ENCODE results near the gene MAEA. TPM values are rescaled to one million over a fixed set of nuclear protein-coding genes. Genes with fewer than 3 reads are reported as not detected.

Gene MAEA
- polyA plus RNA-seq, 2 of the 4 experiments (the other 2 are of a cell fraction): 46.1 to 58.4 TPM

GRCh38 chr4:1253831-1254230 is 35.9 kb upstream of the MAEA start:
- no peak for TF ChIP-seq PBX3 (IDR thresholded peaks at IDR 0.05)
- no peak for TF ChIP-seq ZNF302 (CRISPR knock-in tag; IDR thresholded peaks at IDR 0.05)
- no peak for TF ChIP-seq MAZ (IDR thresholded peaks at IDR 0.05; ENCODE audit: borderline replicate concordance, low read depth, low read length)
- no peak for TF ChIP-seq ZSCAN20 (CRISPR knock-in tag; IDR thresholded peaks at IDR 0.05)
- TF ChIP-seq CBX2 (IDR thresholded peaks at IDR 0.05; ENCODE audit: borderline replicate concordance, low read depth): no peak
- TF ChIP-seq ATOH8 (CRISPR knock-in tag; IDR thresholded peaks at IDR 0.05; ENCODE audit: low read depth): no peak
- TF ChIP-seq PHF8 (IDR thresholded peaks at IDR 0.05; ENCODE audit: borderline replicate concordance, low read depth): no peak
- no peak for TF ChIP-seq REST (IDR thresholded peaks at IDR 0.05)
- TF ChIP-seq HEYL (CRISPR knock-in tag; IDR thresholded peaks at IDR 0.05): no peak
- TF ChIP-seq HOXB13 (CRISPR knock-in tag; IDR thresholded peaks at IDR 0.05; ENCODE audit: low read depth): no peak
- TF ChIP-seq RFX5 (IDR thresholded peaks at IDR 0.05): no peak
- no peak for TF ChIP-seq RARB (CRISPR knock-in tag; IDR thresholded peaks at IDR 0.05)
- TF ChIP-seq KDM1A (IDR thresholded peaks at IDR 0.05; ENCODE audit: low read depth): no peak
- no peak for TF ChIP-seq TFCP2L1 (CRISPR knock-in tag; IDR thresholded peaks at IDR 0.05)
- no peak for TF ChIP-seq HOXB5 (CRISPR knock-in tag; IDR thresholded peaks at IDR 0.05)
- TF ChIP-seq MAFK (IDR thresholded peaks at IDR 0.05; ENCODE audit: partially characterized antibody): no peak
- ATAC-seq: no peak
- no peak for DNase-seq (ENCODE audit: low read depth in 1 of 2, low spot score in 1 of 2)
- Histone ChIP-seq H3K4me1 (peaks cover 5% of the 10 kb centered on the region; the same call in 1 of the 3 replicates), H3K9me3 (peaks cover 65% of the 10 kb centered on the region), H3K27ac (no peak overlapping the region), H3K4me2 (no peak overlapping the region), H3K4me3 (no peak overlapping the region)
- POLR2A ChIA-PET: no interaction called here
- CTCF ChIA-PET: no interaction called here
- FAIRE-seq: no peak
- WGBS (ENCODE audit: missing lambda C conversion rate): 86% methylated on average over 5 of the region's 5 CpGs

GRCh38 chr4:1255151-1255550 is 34.5 kb upstream of the MAEA start:
- Histone ChIP-seq H3K4me2 (no peak overlapping the region), H3K27ac (no peak overlapping the region), H3K4me3 (no peak overlapping the region), H3K4me1 (no peaks in the 10 kb centered on the region; the same call in 2 of the 3 replicates), H3K9me3 (peaks cover 61% of the 10 kb centered on the region)
- TF ChIP-seq CBX2 (IDR thresholded peaks at IDR 0.05; ENCODE audit: borderline replicate concordance, low read depth): no peak
- TF ChIP-seq ZNF302 (CRISPR knock-in tag; IDR thresholded peaks at IDR 0.05): no peak
- no peak for TF ChIP-seq KDM5A (IDR thresholded peaks at IDR 0.05)
- no peak for TF ChIP-seq JUN (IDR thresholded peaks at IDR 0.05)
- TF ChIP-seq CTCF (IDR thresholded peaks at IDR 0.05): no peak
- no peak for TF ChIP-seq HDAC2 (IDR thresholded peaks at IDR 0.05)
- TF ChIP-seq BHLHE40 (IDR thresholded peaks at IDR 0.05; ENCODE audit: low read depth, low read length): no peak
- TF ChIP-seq TP53 (CRISPR knock-in tag; IDR thresholded peaks at IDR 0.05): no peak
- no peak for TF ChIP-seq RAD21 (conservative IDR thresholded peaks at IDR 0.05 in 1 of 2, IDR thresholded peaks at IDR 0.05 in 1 of 2)
- no peak for TF ChIP-seq ZC3H11A (IDR thresholded peaks at IDR 0.05)
- TF ChIP-seq POLR2AphosphoS2 (conservative IDR thresholded peaks at IDR 0.05; ENCODE audit: low read length): no peak
- TF ChIP-seq RARB (CRISPR knock-in tag; IDR thresholded peaks at IDR 0.05): no peak
- no peak for TF ChIP-seq HOXB5 (CRISPR knock-in tag; IDR thresholded peaks at IDR 0.05)
- no peak for TF ChIP-seq GATA3 (IDR thresholded peaks at IDR 0.05; ENCODE audit: borderline replicate concordance)
- POLR2A ChIA-PET: no interaction called here
- ATAC-seq (no peak), DNase-seq (ENCODE audit: low read depth in 1 of 2, low spot score in 1 of 2) (no peak), FAIRE-seq (no peak)
- CTCF ChIA-PET: interaction anchor here (0.6 kb wide), 1 partner anchor 16 kb away, joined by 4 read pairs; no protein-coding TSS in a partner anchor
- WGBS (ENCODE audit: missing lambda C conversion rate): 68% methylated on average over 4 of the region's 4 CpGs

Data from A549 (cell line).